ENCODE measurements around the gene INSIG1.

DNA sequence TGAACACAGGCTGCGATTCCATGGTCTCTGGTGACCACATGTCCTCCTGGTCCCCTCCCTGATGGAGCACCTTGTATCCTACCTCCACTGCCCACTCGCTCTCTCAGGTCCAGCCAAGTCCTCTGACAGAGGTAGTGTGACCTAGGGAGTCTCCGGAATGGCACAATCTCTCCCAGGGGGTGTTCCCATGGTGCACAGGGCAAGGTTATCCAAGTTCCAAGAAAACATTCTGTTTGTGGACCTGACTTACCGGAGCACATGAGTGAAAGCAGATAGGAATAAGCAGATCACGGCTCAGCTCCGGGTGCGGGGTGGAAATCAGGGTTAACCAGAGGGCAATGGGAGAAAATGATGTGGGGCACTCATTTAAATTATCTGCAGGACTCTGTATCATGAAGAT is 45.8 kb upstream of the INSIG1 start:
- TF ChIP-seq, protein P1, sequence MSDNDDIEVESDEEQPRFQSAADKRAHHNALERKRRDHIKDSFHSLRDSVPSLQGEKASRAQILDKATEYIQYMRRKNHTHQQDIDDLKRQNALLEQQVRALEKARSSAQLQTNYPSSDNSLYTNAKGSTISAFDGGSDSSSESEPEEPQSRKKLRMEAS (IDR thresholded peaks at IDR 0.05; ENCODE audit: insufficient read depth, insufficient read length) = no peak
- TF ChIP-seq, protein P2, sequence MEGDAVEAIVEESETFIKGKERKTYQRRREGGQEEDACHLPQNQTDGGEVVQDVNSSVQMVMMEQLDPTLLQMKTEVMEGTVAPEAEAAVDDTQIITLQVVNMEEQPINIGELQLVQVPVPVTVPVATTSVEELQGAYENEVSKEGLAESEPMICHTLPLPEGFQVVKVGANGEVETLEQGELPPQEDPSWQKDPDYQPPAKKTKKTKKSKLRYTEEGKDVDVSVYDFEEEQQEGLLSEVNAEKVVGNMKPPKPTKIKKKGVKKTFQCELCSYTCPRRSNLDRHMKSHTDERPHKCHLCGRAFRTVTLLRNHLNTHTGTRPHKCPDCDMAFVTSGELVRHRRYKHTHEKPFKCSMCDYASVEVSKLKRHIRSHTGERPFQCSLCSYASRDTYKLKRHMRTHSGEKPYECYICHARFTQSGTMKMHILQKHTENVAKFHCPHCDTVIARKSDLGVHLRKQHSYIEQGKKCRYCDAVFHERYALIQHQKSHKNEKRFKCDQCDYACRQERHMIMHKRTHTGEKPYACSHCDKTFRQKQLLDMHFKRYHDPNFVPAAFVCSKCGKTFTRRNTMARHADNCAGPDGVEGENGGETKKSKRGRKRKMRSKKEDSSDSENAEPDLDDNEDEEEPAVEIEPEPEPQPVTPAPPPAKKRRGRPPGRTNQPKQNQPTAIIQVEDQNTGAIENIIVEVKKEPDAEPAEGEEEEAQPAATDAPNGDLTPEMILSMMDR (IDR thresholded peaks at IDR 0.05; ENCODE audit: extremely low read depth in 1 of 2, insufficient read depth in 1 of 2, low read depth in 1 of 2, low read length in 2 of 2) = no peak
